Immature natural killer cell (primary cell): ENCODE data around the gene SCAMP5. TPM values are rescaled to one million over a fixed set of nuclear protein-coding genes. Genes with fewer than 3 reads are reported as not detected.
A peak's percentile ranks its signal among the peaks of the same experiment; 100 is the strongest.

Source experiments
- DNase-seq, 3 donors: peaks; one replicate each; pipeline ENCODE4 v3.0.0; 2022; ENCODE audit warnings: mixed read lengths in 1 of 3
- H3K27ac Mint-ChIP-seq, 6 donors: one replicate each; pipeline ENCODE4 v1.8.0; 2020; ENCODE audit warnings: mixed read lengths in 6 of 6, mild to moderate bottlenecking in 5 of 6, inconsistent platforms in 4 of 6, moderate library complexity in 3 of 6
- H3K27me3 Mint-ChIP-seq, 3 donors: one replicate each; pipeline ENCODE4 v1.8.0; 2020 to 2021; ENCODE audit warnings: low read depth in 3 of 3, mild to moderate bottlenecking in 3 of 3, mixed read lengths in 3 of 3, moderate library complexity in 3 of 3, inconsistent platforms in 1 of 3
- H3K36me3 Mint-ChIP-seq, 3 donors: one replicate each; pipeline ENCODE4 v1.8.0; 2020; ENCODE audit warnings: mixed read lengths in 3 of 3, inconsistent platforms in 2 of 3, mild to moderate bottlenecking in 2 of 3
- H3K4me1 Mint-ChIP-seq, 2 donors: one replicate each; pipeline ENCODE4 v1.8.0; 2020; ENCODE audit warnings: inconsistent platforms in 2 of 2, mild to moderate bottlenecking in 2 of 2, mixed read lengths in 2 of 2, moderate library complexity in 1 of 2
- H3K4me3 Mint-ChIP-seq, 5 donors: one replicate each; pipeline ENCODE4 v1.8.0; 2020; ENCODE audit warnings: mild to moderate bottlenecking in 5 of 5, mixed read lengths in 5 of 5, inconsistent platforms in 3 of 5, moderate library complexity in 3 of 5
- H3K9me3 Mint-ChIP-seq, 6 donors: one replicate each; pipeline ENCODE4 v1.8.0; 2020; ENCODE audit warnings: mild to moderate bottlenecking in 6 of 6, mixed read lengths in 6 of 6, inconsistent platforms in 4 of 6, moderate library complexity in 3 of 6
- polyA plus RNA-seq, 3 donors: library from polyadenylated mRNA; unstranded; fragments of 300-500 nt; fragmentation: Illumina TruSeq; gene quantifications; one replicate each; pipeline ENCODE4 v1.2.3, GENCODE V29; 2021

The SCAMP5 gene
- polyA plus RNA-seq: not detected

- Mint-ChIP-seq H3K36me3 (no peaks in the 10 kb centered on the region), H3K27me3 (peaks cover 8 to 30% (median 10%) of the 10 kb centered on the region in 3 donors), H3K4me3 (peak within 1 kb of the TSS; percentile 79 to 85 (median 82)), H3K9me3 (peaks cover 0 to 4% (median 0%) of the 10 kb centered on the region in 6 donors), H3K4me1 (peaks cover 15% of the 10 kb centered on the region in 2 donors), H3K27ac (peak within 1 kb of the TSS in 1 of 6 donors; percentile 15)
- DNase-seq: peak; percentile 86 to 90 (median 87)
Measured at GRCh38 chr15:74995182-74995778, at the start of gene SCAMP5. SCAMP5 (plus strand) TSS chr15:74995563; CDS start chr15:75011840, 16,277 bp downstream.

GRCh38 chr15:74950078-74950908, 45.1 kb upstream of the SCAMP5 start:
- Mint-ChIP-seq H3K36me3 (no peaks in the 10 kb centered on the region), H3K27ac (no peak overlapping the region), H3K4me3 (no peak overlapping the region), H3K27me3 (peaks cover 0 to 4% (median 2%) of the 10 kb centered on the region in 3 donors), H3K9me3 (no peaks in the 10 kb centered on the region), H3K4me1 (no peaks in the 10 kb centered on the region)
- peak; percentile 69 to 71 (median 70) for DNase-seq

- Mint-ChIP-seq H3K4me3 (no peak overlapping the region), H3K27me3 (peaks cover 0 to 4% (median 2%) of the 10 kb centered on the region in 3 donors), H3K9me3 (no peaks in the 10 kb centered on the region), H3K36me3 (no peaks in the 10 kb centered on the region), H3K27ac (peak overlapping the region in 1 of 6 donors; percentile 57), H3K4me1 (no peaks in the 10 kb centered on the region)
- DNase-seq: no peak
Measured at GRCh38 chr15:74951006-74951405, 44.4 kb upstream of the SCAMP5 start.

- H3K4me1 Mint-ChIP-seq: peaks cover 16% of the 10 kb centered on the region in 2 donors
- H3K9me3 Mint-ChIP-seq: no peaks in the 10 kb centered on the region
- H3K27me3 Mint-ChIP-seq: peaks cover 11 to 17% (median 11%) of the 10 kb centered on the region in 3 donors
- no peaks in the 10 kb centered on the region for H3K36me3 Mint-ChIP-seq
- H3K4me3 Mint-ChIP-seq: peak overlapping the region in 1 of 5 donors; percentile 36
- H3K27ac Mint-ChIP-seq: no peak overlapping the region
- no peak for DNase-seq
Measured at GRCh38 chr15:74954515-74954914, 40.8 kb upstream of the SCAMP5 start.

- peaks cover 11 to 20% (median 16%) of the 10 kb centered on the region in 3 donors for H3K27me3 Mint-ChIP-seq
- DNase-seq: no peak
- H3K4me3 Mint-ChIP-seq: peak overlapping the region in 4 of 5 donors; percentile 29 to 47 (median 40)
- no peaks in the 10 kb centered on the region for H3K9me3 Mint-ChIP-seq
- no peak overlapping the region for H3K27ac Mint-ChIP-seq
- no peaks in the 10 kb centered on the region for H3K36me3 Mint-ChIP-seq
- H3K4me1 Mint-ChIP-seq: peaks cover 16% of the 10 kb centered on the region in 2 donors
Measured at GRCh38 chr15:74955017-74955416, 40.3 kb upstream of the SCAMP5 start.

- H3K36me3 Mint-ChIP-seq: no peaks in the 10 kb centered on the region
- peak; percentile 48 to 51 (median 50) for DNase-seq
- H3K27me3 Mint-ChIP-seq: peaks cover 8 to 24% (median 21%) of the 10 kb centered on the region in 3 donors
- no peaks in the 10 kb centered on the region for H3K9me3 Mint-ChIP-seq
- H3K4me3 Mint-ChIP-seq: peak overlapping the region in 4 of 5 donors; percentile 29 to 73 (median 40)
- no peak overlapping the region for H3K27ac Mint-ChIP-seq
- peaks cover 16% of the 10 kb centered on the region in 2 donors for H3K4me1 Mint-ChIP-seq
Measured at GRCh38 chr15:74955796-74956647, 39.3 kb upstream of the SCAMP5 start.

GRCh38 chr15:74956648-74957475, 38.5 kb upstream of the SCAMP5 start, which contains the start of gene RPP25:
RPP25 (minus strand) TSS chr15:74956772; CDS start chr15:74956583, 189 bp downstream.
- Mint-ChIP-seq H3K27me3 (peaks cover 8 to 24% (median 23%) of the 10 kb centered on the region in 3 donors), H3K27ac (no peak within 1 kb of the TSS), H3K4me3 (peak within 1 kb of the TSS; percentile 73 to 82 (median 78)), H3K4me1 (peaks cover 16% of the 10 kb centered on the region in 2 donors), H3K9me3 (no peaks in the 10 kb centered on the region), H3K36me3 (no peaks in the 10 kb centered on the region)
- peak; percentile 48 to 56 (median 54) for DNase-seq

GRCh38 chr15:74957476-74958035, 37.8 kb upstream of the SCAMP5 start:
- peaks cover 16% of the 10 kb centered on the region in 2 donors for H3K4me1 Mint-ChIP-seq
- H3K36me3 Mint-ChIP-seq: no peaks in the 10 kb centered on the region
- H3K27ac Mint-ChIP-seq: no peak overlapping the region
- DNase-seq: no peak
- H3K9me3 Mint-ChIP-seq: no peaks in the 10 kb centered on the region
- peaks cover 8 to 28% (median 23%) of the 10 kb centered on the region in 3 donors for H3K27me3 Mint-ChIP-seq
- H3K4me3 Mint-ChIP-seq: peak overlapping the region; percentile 73 to 82 (median 78)

- H3K27ac Mint-ChIP-seq: no peak overlapping the region
- no peak for DNase-seq
- H3K4me1 Mint-ChIP-seq: peaks cover 16% of the 10 kb centered on the region in 2 donors
- H3K4me3 Mint-ChIP-seq: peak overlapping the region; percentile 33 to 54 (median 38)
- H3K9me3 Mint-ChIP-seq: no peaks in the 10 kb centered on the region
- H3K27me3 Mint-ChIP-seq: peaks cover 9 to 28% (median 23%) of the 10 kb centered on the region in 3 donors
- no peaks in the 10 kb centered on the region for H3K36me3 Mint-ChIP-seq
Measured at GRCh38 chr15:74958320-74958907, 36.9 kb upstream of the SCAMP5 start.

GRCh38 chr15:74958908-74959585, 36.3 kb upstream of the SCAMP5 start:
- Mint-ChIP-seq H3K9me3 (no peaks in the 10 kb centered on the region), H3K4me1 (peaks cover 16% of the 10 kb centered on the region in 2 donors), H3K27ac (no peak overlapping the region), H3K36me3 (no peaks in the 10 kb centered on the region), H3K27me3 (peaks cover 9 to 28% (median 23%) of the 10 kb centered on the region in 3 donors), H3K4me3 (peak overlapping the region in 4 of 5 donors; percentile 36 to 66 (median 44))
- DNase-seq: no peak

- Mint-ChIP-seq H3K27me3 (peaks cover 9 to 28% (median 23%) of the 10 kb centered on the region in 3 donors), H3K27ac (no peak overlapping the region), H3K4me1 (peaks cover 16% of the 10 kb centered on the region in 2 donors), H3K4me3 (peak overlapping the region in 1 of 5 donors; percentile 49), H3K9me3 (no peaks in the 10 kb centered on the region), H3K36me3 (no peaks in the 10 kb centered on the region)
- no peak for DNase-seq
Measured at GRCh38 chr15:74959586-74959939, 35.8 kb upstream of the SCAMP5 start.

- Mint-ChIP-seq H3K4me1 (peaks cover 16% of the 10 kb centered on the region in 2 donors), H3K9me3 (no peaks in the 10 kb centered on the region), H3K27me3 (peaks cover 9 to 28% (median 23%) of the 10 kb centered on the region in 3 donors), H3K4me3 (no peak overlapping the region), H3K36me3 (no peaks in the 10 kb centered on the region), H3K27ac (no peak overlapping the region)
- no peak for DNase-seq
Measured at GRCh38 chr15:74960286-74960685, 35.1 kb upstream of the SCAMP5 start.
